Fibroblast of gingiva (primary cell): ENCODE measurements around the gene XRCC4.
A peak's percentile ranks its signal among the peaks of the same experiment; 100 is the strongest.

ENCODE experiments used
- DNase-seq: peaks from one replicate; pipeline ENCODE4 v3.0.0-alpha.2; 2011; ENCODE audit warnings: low read depth

Gene XRCC4

DNA sequence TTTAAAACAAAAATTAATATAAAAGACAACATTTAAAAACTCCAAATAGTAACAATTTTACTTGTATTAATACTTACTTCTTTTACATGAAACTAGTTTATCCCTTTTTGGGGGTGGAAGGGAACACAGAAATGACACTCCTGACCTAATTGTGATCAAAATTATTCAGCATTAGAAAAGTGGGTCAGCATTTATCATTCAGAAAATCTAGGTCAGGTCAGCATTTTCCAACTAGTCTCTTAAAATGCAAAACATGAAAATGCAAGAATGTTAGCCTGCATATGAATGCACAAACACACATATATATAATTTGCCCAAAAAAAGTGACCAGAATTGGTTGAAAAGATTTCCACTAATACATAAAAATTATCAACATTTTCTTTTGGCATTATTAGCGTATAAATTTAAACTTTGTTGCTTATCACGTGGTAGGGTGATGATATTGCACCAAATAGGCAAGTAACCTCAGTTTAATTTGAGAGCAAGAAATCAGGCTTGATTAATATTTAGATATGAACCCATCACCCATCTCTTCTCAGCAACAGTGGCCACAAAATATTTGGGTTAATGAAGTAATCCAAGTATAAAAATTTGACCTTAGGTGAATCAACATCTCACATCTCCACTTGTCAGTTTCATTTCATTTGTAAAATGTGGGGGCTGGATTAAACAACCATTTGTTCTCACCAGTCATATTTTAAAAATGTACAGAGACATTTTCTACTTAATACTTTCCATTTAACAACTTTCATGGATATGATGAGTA, 5.9 kb upstream of the XRCC4 start:
- DNase-seq: no peak

DNA sequence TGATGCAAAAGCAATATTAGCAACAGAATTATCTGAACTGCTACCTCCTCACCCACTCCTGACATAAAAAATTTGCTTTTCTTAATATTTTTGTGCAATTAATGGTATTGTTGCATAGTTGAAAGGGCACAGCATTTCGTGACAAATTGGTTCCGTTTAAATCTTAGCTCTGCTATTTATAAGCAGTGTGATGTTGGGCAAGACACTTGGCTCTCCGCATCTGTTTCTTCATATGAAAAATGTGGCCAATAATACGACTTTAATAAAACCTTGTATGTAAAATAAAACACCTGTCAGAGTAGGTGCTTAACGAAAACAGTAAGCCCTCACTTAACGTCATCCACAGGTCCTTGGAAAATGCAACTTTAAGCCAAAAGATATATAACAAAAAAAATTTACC, 4.4 kb upstream of the XRCC4 start:
- DNase-seq: peak; percentile 75

DNA sequence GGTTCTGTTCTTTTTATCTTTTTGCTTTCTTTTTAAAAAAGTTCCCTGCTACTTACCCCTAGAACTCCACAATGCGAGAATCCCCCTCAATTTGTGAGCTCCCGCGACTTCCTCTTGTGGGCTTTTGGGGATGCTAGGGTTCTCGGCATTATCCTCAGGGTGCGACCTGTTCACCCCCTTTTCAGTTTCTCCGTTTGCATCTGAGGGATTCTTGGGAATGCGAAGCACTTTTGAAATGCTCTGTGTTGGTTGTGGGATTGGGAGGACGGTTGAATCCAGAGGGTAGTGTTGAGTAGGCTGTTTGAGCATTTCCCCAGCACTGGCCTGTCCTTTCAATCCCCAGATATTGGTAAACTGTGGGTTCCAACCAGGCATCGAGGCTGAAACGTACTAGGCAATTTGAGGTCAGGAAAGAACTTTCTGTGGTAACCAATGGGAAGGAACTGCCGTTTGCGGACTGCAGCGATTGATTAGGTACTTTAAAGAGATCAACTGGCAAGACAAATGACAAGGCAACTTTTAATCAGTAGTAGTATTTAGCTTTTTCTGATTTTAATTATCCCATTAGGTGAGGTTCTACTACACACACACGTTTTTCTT, 415 bp downstream of the XRCC4 start:
- peak; percentile 5 for DNase-seq

DNA sequence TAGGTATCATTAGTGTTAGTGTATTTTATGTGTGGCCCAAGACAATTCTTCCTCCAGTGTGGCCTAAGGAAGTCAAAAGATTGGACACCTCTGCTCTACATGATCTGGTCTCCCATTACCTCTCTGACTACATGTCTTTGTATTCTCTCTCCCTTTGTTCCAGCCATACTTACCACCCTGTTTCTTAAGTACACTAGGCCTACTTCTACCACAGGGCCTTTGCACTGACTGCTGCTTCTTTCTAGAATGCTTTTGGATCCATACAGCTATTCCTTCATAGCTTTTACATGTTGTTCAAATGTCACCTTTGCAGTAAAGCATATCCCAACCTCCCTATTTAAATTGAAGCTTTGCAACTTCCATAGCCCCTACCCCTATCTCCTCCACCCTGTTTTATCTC, 5.4 kb downstream of the XRCC4 start:
- DNase-seq: no peak

DNA sequence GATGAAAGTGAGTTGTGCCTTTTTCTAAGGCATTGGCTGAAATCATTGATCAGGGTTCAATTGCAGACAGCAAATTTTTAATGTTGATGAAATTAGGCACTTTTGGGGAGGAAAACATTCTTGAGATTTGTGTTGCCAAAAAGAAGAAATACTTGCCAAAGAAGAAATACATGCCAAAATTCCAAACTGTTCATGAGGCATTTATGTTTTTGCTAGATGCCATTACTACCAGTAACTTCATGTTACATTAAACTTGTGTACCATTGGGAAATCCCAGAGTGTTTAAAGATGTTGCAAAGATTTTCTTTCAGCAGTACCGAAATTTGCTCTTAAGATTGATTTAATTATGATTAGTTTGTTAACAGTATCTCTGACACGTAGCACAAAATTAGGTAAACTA, 7.0 kb downstream of the XRCC4 start:
- DNase-seq: peak; percentile 78

DNA sequence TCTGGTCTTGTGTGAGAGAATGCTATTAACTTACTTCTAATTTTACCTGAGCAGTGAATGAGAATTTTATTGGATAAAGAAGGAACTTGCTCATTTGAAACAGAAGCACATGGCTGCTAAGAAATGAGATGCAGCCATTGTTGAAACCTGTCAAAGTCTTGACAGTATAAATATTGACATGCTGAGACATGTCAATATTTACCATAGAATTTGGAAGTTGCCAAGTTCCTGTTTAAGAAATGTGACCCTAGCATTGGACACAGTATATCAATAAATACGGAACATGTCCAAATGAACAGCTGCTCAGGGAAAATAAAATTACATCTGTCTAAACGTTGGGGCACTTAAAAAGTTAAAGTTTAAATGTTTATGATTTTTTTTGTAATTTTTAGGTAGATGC, 7.8 kb downstream of the XRCC4 start:
- no peak for DNase-seq

DNA sequence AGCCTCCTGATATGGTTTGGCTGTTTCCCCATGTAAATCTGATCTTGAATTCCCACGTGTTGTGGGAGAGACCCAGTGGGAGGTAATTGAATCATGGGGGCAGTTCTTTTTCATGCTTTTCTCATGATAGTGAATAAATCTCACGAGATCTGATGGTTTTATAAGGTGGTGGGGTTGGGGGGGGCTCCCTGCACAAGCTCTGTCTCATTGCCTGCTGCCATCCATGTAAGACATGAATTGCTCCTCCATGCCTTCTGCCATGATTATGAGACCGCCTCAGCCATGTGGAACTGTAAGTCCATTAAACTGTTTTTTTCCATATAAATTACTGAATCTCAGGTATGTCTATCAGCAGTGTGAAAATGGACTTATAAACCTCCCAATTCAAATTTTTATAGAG, 12.8 kb downstream of the XRCC4 start:
- DNase-seq: no peak

DNA sequence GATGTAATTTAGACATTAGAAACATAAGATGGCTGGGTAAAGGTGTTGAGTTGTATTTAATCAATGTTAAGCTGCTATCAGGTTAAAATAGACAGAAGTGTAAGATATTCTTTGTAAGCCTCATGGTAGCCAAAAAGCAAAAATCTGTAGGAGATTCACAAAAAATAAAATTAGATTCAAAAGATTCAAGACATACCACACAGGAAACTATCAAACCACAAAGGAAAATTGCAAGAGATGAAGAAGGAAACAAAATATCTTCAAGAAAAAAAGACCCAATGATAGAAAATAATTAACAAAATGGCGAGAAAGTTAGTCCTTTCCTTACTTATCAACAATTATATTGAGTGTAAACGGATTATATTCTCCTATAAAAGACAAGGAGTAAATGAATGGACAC, 15.3 kb downstream of the XRCC4 start:
- no peak for DNase-seq

DNA sequence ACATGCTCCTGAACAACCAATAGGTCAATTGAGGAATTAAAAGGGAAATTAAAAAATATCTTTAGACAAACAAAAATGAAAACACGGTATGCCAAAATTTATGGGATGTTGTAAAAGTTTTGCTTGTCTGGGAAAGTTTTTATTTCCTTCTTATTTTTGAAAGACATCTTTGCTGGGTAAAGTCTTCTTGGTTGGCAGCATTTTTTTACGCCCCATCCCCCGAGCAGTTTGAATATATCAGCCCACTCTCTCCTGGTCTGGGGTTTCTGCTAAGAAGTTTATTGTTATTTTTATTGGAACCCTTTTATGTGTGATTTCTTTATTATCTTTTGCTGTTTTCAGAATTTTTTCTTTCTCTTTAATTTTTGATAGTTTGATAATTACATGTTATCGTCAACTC, 16.3 kb downstream of the XRCC4 start:
- no peak for DNase-seq

DNA sequence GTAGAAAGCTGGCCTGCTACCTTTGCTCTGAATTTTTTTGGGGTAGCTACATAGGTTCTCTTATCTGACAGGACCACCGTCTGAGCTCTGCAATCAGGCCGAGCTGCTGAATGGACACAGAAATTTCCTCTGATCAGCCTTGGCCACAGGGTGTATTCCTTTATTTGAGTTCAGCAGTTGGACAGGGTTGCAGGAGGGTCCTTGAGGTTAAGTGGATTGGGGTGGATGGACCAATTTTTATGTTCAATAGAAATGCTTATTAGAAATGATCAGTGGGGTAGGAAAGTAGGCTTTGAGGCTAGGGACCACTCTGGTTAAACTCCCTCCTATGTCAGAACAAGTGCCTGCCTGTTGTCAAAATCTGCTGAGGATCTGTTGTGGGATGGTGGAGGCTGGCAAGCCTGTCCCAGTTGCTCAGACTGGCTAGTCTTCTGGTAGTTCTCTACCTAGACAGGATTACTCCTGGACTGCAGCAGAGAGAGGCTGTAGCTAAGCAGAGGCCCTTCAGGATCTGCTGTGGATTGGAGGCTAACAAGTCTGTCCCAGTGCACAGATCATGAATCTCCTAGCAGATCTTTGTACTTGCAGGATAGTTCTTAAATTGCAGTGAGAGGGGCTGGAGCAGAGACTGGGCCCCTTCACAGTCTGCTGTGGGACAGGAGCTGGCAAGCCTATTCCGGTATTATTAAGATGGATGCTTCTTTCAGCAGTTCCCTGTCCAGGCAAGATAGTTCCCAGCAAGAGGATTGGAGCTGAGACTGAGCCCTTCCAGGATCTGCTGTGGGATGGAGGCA, 18.0 kb downstream of the XRCC4 start:
- DNase-seq: no peak

DNA sequence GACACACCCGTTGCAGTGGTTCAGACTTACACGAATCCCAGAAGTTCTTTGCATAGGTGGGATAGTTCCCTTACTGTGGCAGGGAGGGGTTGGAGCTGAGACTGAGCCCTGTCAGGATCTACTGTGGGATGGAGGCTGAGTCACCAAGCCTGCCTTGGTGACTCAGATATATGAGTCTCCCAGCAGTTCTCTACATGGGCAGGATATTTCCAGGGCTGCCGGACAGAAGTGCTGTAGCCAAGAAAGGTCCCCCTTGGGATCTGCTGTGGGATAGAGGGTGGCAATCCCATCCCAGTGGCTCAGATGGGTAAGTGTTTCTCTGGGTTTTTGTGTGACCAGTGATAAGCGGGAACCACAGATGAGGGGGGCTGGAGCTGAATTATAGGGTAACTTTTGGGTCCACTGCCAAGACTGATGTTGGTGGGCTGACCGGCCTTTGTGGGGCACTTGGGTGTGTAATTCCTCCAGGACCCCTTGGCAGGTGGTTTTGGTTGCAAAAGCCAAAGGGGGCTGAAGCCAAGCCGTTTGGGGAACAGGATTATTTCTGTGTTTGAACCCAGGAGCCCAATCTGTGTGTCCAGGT, 18.7 kb downstream of the XRCC4 start:
- DNase-seq: peak; percentile 53

DNA sequence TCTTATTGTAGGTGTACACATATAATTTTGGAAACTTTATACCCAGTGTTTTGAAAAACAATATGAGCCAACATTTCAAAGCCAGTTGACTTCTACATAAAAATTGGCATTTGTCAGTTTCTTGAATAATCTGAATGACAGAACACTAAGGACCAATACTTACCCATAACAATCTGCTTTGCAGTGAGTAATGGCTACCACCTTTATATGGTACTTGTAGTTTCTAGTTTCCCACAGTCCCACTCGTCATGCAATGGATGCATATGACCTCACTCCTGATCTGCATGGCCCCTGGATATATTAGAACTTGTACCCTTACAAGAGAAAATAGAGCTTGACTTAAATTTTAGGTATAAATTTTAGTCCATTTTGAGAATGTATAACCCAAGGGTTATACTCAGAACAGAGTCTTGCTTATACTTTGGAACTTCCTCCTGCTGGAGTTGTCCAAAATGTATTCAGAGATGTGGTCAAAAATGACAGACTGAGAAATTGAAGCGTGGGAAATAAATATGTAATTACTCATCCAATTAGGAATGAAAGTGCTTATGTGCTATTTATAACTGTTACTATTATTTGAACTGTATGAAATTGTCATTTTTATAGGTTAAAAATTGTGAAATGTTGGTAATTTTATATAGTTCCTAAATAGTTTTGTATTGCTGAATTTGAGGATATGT, 19.5 kb downstream of the XRCC4 start:
- peak; percentile 23 for DNase-seq

DNA sequence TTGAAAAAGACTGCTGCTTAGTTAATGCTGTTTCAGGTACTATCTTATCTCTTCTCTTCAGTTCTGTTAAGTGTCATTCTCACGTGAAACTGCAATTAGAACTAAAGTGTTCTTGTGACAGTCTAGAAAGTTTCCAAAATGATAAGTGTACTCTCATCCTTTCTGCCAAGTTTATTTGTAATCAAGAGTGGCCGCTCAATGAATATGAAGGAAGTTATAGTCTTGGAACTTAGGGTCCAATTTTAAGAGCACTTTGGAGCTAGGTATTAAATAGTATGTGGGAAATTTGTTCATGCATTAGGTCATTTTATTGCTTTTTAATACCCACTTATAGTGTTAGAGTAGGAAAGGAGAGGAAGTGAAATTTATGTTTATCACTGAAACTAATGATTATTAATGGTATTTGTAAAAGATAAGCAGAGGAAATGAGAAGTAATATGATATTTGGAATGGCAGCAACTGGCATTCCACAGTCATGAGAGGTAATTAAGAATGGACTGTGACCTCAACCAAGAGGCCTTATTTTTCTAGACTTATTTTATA, 20.4 kb downstream of the XRCC4 start:
- DNase-seq: peak; percentile 29

DNA sequence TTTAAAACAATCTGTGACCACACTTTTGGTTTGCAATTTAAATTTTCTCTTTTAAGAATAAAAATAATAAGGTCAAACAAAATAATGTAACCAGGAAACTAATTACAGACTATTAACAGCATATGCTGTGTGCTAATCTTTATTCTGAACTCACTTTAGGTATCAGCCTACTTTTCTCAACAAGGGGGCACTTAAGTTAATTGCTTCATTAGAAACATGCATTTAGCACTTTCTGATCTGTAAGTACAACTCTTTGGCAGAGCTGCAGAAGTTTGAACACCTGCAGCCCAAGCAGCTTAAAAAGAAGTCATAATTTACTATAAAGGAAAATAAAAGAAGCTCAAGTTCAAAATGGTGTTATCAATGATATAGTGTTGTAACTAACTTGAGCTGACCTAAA, 21.7 kb downstream of the XRCC4 start:
- no peak for DNase-seq

DNA sequence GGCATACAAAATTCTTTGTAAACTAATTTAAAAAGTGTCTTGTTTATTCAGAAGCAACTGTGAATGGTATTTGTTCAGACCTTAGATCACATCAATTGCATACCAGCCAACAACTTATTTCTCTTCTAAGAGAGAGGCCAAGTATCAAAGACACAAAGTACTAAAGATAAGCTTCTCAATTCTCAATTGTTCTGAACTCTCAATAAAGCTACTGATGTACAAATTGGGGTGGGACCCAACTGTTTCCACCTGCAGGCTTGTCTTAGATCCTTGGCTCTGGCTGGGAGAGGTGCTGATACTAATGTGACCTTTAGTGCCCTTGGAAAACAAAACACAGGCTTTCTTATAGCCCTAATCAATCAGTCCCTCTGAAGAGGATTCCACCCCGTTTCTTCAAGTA, 22.1 kb downstream of the XRCC4 start:
- DNase-seq: no peak

DNA sequence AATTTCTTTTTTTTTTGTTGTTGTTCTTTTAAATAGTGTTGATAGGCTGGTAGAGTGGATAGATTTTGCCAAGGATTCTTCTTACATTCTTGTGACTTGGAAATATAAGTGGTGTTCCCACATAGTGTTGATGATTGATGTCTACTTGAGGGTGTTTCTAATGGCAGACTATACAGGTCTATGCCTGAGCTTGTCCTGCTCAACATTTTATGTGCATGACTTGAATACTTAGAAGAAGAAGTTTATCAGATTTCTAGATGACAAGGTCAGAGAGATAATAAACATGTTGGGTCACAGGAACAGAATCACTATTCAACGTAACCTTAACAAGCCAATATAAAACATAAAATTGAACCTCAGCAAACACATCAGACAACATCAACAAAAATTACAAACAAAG, 24.2 kb downstream of the XRCC4 start:
- no peak for DNase-seq

DNA sequence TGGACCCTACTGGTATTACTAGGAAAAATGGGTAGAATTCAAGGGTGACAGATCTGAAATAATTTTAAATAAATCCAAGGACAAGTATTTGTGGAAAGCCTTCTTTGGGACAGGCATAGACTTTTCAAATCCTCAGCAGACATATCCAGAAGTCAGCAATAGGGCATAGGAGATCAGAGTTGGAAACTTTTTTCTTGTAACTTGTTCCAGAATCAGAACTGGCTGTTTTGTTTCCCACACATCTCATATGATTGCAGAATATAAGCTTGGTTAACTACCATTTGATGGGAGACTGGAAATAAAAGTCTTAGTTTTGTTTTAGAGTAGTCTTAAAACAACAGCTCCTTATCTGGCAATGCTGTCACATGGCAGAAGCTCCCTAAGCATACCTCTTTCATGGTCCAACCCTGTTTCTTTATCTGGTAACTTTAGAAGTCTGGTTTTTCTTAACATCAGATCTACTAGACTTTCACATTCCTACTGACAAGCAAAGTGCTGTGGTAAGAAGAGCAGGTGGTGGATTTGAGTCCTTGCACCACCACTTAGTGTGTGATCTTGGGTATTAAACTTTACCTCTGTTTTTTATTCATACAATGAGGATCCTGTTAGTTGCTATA, 25.1 kb downstream of the XRCC4 start:
- no peak for DNase-seq

DNA sequence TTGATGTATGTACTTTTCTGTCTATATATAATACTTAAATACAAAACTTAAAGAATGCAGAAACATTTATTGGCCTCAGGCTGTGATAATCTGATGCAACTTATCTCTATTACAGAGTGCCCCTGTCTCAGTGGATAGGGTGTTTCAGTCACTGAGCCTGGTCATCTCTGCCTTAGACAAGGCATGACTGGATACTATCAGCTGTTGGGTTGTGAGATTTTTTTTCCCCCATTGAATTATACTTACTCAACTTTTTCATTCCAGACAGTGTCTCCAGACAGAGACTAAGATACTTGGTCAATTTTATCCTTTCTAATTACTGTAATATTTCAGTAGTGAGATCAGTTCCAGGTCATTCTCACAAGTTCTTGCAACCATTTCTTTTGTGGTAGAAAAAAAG, 26.7 kb downstream of the XRCC4 start:
- DNase-seq: no peak

DNA sequence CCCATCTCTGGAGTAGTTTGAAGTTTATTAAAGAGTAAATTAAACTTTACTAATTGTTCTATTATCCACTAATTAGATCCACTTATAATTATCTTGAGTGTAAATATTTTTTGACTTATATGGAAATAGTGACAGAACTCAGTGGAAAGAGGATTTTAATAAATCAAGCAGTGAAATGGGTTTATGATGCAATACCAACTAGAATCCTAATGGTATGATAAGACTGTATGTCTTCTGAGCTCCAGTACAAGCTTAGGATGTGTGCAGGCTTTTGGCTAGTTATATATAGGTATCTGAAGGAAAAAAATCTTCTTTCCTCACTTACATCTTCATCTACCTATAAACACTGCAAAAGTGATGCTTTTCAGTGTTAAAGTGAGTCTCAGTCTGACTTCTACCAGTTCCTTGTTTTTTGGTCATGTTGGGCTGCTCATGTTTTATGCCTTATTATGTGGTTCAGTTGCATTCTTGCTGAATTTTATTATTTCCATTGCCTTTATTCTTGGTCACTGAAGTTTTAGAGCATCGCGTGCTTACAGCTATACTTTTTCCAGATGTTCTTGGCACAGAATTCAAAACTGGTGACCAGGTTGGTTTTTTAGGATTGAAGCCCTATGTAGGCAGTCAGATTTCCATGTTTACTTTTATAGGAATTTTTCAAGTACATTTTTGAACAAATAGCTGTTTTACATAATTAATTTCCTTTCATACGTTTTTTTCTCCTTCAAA, 30.5 kb downstream of the XRCC4 start:
- no peak for DNase-seq

DNA sequence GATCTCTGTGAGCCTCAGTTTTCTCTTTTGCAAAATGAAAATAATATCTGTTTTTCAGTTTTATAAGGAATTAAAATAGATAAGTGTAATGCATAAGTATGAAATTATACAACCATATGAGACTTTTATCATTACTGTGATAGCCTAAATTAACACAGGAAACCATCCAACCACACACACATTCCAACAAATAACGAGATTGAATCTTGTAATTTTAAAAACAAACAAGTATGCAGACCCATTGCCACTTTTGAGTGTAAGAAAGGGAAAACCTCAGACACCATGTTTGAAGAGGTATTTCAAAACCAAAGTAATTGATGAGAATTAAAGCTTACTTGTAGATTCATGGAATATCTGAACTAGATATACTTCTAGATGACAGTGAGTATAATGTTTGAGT, 32.0 kb downstream of the XRCC4 start:
- DNase-seq: no peak

DNA sequence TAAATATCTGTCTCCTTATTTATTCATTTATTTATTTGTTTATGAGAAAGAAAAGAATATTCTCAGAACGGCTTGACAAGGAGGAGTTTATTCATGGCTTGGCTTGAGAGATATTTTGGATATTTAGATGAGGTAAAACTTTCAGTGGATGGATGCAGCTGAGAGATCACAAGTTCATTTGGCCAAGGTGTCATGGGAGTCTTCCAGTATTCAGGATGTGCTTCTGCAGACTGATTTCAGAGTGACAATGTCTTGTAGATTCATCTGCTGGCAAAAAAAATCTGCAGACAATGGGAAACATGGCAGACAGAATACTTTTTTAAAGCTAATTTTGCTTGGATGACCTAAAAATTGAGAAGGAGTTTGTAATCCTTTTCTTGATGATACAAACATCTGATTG, 38.5 kb downstream of the XRCC4 start:
- no peak for DNase-seq
